Activated T-cell treated with anti-CD3 and anti-CD28 coated beads for 1 hour (primary cell): ENCODE data around the gene KRTAP13-3.

Source experiments
- DNase-seq: peaks from one replicate; pipeline ENCODE4 v3.0.0-alpha.2; 2020; ENCODE audit warnings: low read depth

KRTAP13-3 gene, protein sequence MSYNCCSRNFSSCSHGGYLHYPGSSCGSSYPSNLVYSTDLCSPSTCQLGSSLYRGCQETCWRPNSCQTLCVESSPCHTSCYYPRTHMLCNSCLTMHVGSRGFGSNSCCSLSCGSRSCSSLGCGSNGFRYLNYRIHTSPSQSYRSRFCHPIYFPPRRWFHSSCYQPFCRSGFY

DNA sequence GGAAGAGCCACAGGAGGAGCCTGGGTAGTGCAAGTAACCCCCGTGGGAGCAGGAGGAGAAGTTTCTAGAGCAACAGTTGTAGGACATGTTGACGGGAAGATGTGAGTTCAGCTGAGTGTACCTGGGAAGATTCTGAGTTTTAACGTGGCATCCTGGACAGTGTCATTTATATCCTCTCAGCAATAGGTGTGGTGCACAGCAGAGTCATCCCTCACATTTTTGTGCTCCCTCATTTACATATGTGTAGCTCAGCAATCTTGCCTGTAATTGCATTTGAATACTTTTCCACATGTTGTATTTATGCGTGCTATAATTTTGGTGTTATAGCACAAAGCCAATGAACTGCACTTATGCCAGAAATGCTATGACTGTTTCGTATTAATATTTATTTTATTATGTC lies at the start of gene KRTAP13-3:
TSS of gene KRTAP13-3 (minus strand) at position 101 of the 400 bp plus-strand sequence. CDS start at position 87, 14 bp downstream.
- DNase-seq: no peak

DNA sequence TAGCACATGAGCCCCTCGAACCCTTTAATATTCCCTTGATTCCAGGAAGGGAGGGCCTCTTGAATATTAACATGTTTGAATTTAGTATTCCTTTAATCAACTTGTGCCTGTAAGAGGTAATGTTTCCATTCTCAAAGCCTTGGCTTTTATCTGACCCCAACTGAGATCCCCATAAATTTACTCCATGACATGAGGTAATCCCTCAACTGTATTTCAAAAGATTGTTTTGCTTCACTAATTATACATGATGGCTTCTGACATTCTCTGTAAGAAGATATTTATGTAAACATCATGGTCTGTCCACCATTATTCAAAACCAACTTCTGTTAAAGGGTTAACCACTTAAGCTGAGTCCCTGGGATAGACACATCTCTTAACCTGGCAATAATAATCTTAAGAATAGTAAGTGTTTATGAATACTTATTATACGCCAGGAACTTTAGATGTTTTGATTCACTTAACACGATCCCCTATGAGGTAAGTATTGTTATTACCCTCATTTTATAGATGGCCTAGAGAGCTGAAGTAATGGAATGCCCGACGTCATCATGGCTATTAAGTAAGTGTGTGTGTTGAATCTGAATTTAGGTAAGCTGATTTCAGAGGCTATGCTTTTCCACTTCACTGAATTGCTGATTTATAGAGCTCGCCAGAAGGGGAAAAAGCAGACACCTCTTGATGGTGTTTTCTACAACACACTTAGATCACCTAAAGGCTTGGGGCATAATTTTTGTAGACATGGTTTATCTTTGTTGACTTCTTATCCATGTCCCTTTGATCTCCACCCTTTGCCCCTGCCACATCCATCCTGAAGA lies 43.4 kb upstream of the KRTAP13-3 start:
- DNase-seq: no peak

DNA sequence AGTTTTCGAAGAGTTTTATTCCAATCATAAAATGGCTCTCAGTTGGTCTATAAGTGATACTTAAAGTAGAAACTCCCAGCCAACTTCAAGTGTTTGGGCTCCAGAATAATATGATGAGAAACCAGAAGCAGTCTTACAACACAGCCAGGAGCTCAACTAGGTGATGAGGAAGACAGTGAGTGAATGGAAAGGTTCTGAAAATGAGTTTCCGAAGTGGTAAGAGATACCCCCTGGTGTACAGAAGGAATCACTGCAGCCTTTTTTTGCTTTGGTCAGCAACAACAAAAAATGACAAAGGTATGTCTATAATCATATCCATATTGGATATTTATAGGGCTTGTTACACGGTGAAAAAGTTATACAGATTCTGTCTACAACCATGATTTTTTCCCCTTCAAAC lies 38.0 kb upstream of the KRTAP13-3 start:
- no peak for DNase-seq

DNA sequence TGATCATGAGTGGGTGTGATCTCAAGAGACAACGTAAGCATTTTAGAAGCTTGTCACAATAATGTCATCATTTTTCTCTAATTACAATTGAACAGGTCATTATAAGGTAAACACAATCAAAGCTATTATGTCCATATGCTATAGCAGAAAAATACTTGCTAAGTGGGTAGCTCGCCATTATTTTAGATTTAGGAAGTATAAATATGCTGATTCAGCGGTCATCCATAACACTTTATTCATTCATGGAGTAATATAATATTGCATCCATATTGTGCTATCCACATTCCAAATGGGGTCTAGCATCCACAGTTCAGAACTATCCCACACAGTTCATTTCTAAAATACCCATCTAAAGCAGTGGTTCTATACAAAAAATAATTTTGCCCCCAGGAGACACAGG lies 22.8 kb upstream of the KRTAP13-3 start:
- no peak for DNase-seq

DNA sequence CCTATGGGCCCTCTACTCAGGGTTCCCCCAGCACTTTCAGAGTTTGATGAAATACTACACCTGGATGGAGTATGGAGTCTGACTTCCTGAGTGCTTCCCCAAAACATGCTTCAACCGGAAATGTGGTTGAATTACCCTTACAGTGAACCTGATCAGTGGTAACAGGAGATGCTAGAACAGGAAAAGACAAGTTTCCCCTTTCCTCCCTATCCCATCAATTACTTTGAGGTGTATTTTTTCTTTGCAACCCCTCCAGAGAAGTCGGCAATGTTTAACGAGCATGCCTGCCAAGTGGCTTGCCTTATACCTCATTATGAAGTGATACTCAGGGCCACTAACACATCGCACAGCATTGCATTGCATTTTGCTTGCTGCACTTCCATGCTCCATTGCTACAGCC lies 21.3 kb upstream of the KRTAP13-3 start:
- no peak for DNase-seq

DNA sequence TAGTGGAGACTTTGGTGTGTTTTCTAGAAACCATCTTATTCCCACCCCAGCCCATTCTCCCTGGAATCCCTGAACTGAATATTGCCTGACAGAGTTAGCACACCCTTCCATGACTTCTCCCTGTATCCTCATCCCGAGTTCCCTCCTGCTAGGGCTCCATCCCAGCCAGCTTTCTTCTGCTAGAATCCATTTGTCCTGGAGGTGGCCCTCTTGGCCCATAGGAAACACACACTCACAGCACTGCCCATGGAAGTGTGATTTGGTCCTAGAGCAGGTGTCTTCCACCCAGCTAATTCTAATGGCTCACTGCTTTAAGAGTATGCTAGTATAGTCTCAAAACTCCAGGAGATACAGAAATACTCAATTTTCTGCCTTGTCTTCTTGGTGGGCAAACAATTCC lies 18.5 kb upstream of the KRTAP13-3 start:
- no peak for DNase-seq

DNA sequence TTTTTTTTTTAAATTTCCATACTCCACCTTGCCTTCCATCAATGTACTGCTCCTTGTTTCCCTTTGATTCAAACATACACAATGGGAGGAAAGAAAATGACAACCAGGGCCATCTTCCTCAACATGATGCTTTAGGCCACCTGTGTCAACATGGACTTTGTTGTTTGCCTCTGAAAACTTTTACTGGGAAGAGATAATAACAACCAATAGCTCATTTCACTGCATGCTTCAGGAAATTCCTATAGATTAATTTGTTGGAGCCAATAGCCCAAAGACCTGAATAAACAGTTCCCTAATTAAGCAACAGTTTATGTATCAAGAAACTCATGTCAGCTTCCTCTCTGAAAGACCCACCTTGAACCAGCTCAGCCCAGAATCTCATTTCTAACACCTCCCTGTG lies 17.5 kb upstream of the KRTAP13-3 start:
- no peak for DNase-seq

DNA sequence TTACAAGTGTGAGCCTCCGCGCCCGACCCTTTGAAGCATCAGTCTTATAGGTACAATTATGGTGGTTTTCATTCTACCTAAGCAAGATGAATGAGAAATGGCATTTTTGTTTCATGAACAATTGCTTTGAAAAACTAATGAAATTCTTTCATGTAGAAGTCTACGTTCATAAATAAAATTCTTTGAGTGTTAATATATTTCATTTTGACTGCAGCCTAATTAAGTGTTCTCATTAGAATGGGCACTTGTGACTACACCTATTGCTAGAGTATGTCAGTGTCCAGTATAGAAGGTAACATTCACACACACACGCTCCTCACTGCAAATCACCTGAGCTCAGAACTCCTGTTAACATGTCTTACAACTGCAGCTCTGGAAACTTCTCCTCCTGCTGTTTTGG lies 14.2 kb upstream of the KRTAP13-3 start, which contains the start of gene KRTAP15-1:
TSS of gene KRTAP15-1 (plus strand) at position 301 of the 400 bp plus-strand sequence. CDS start at position 354, 53 bp downstream.
- no peak for DNase-seq

DNA sequence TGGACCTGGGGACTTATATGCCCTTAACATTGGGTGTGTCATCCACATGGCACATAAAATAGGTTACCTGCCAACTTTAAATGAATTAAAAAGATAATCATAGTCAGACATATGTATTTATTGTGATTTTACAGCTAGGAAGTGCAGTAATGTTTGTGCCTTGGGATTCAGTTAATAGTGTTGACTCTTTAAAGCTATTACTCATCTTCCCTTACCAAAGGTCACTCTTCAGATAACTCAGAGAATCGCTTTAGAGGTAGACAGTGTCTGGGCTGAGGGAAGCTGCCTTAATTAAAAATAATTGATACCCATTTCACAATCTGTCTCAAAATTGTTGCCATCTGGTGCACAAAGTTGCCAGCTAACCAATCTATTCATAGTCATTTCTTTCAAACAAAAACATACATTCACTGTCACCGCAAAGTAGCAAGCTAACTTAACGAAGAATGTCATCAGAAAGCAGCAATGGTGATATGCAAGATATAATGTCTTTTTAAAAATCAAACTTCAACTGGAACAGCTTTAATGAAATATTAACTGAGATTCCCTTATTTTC lies 11.4 kb upstream of the KRTAP13-3 start:
- DNase-seq: no peak

DNA sequence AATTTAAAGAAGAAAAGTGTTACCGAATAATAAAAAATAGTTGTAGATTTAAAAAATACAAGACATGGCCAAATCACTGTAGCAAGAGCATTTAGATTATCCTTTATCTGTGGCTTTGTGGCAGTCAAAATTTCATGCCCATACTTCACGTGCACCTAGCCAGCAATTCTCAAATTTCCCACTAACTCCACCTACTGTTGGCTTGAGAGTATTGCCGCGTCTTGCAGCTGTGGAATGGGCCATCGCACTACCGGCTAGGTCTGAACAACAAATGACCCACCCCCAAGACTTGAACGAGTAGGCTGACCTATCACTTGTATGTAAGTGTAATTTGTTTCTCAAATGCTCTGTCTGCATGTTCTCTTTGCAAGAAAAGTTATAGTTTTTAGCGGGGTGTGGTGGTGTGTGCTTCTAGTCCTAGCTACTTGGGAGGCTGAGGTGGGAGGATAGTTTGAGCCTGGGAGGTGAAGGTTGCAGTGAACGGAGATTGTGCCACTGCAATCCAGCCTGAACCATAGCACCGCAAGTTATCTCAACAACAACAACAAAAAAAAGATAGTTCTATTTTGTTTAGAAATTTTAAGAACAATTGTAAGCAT lies 8.4 kb upstream of the KRTAP13-3 start:
- DNase-seq: no peak

DNA sequence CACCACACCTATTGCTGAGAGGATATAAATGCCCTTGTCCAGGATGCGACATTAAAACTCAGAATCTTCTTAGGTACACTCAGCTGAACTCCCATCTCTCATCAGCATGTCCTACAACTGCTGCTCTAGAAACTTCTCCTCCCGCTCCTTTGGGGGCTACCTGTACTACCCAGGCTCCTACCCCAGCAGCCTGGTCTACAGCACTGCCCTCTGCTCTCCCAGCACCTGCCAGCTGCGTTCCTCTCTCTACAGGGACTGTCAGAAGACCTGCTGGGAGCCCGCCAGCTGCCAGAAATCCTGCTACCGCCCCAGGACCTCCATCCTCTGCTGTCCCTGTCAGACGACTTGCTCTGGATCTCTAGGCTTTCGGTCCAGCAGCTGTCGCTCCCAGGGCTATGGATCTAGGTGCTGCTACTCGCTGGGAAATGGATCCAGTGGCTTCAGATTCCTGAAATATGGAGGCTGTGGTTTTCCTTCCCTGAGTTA lies 4.5 kb upstream of the KRTAP13-3 start, which contains the start of gene KRTAP13-4:
TSS of gene KRTAP13-4 (plus strand) at position 51 of the 486 bp plus-strand sequence. CDS start at position 107, 56 bp downstream.
- no peak for DNase-seq

DNA sequence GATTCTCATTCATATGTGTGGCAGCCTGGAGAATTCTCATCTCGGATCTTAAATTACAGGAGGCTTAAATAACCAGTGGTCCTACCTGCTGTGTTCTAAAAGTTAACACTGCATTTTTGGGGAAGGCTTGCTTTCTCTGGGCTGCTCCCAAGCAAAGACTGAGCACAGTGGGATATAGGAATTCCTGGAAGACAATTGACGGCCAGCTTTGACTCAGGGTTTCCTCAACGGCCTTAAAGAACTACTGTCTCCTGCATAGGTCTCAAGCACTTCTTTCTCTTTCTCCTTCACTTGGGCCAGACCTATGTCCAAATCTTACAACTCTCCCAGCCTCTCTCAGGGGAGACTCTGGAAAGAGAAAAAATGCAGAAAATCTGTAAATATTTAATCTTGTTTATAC lies 1.0 kb upstream of the KRTAP13-3 start:
- no peak for DNase-seq

DNA sequence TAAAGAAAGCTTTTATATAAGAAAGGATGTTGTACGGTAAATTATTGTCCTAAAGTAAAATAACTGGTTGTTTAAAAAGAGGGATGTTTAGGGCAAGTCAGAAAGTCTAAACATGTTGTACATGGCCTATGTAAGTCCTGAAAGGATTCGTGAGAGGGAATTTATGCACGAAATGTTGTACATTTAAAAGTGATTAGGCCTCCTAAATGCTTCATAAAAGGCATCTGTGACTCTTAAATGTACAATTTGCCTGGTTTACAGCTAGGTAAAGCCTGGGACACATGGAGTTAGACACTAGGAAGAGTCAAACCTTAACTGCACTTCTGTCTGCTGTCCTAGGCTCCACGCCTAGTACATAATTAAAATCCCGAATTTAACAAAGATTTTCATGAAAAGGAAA lies 9.7 kb downstream of the KRTAP13-3 start:
- no peak for DNase-seq

DNA sequence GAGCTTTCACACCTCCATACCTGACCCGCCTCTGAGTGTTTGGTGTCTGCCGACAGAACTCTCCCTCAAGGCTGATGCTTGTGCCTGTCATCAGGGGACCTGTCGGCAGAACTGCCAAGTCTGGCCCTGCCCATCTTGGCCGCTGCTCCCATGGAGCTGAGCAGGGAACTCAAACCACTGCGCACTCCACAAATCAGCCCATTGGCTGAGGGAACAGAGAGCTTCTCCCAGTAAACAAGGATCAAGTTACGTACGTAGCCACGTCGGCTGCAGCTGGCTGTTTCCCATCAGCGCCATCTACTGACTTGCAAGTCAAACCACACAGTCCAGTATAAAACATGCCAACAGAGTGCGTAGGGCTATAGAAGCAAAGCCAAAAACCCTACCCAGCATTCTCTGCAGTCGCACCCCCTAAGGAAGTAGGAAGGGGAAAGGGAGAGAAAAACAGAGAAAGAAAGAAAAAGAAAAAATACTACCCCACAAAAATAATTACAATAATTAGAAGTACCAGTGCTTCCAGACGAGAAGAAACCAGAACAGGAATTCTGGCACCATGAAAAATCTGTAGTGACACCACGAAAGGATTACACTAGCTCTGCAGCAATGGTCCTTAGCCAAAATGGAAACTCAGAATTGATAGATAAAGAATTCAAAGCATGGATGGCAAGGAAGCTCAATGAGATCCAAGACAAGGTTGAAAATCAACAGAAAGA lies 16.8 kb downstream of the KRTAP13-3 start:
- no peak for DNase-seq

DNA sequence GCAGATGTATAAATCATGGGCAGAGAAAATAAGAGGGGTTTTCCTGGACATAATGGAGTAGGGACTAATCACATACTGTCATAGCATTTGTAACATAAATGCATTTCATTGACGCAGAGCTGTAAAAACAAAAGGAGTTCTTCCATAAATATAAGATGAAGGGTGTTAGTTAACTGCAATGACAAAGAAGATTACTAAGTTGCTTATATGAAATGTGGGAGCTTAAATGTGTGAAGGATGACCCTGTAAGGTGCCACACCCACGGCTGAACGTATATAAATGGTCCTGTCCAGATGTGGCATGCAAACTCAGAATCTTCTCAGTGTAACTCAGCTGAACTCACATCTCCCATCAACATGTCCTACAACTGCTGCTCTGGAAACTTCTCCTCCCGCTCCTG lies 30.0 kb downstream of the KRTAP13-3 start, which contains the start of gene KRTAP13-1:
TSS of gene KRTAP13-1 (plus strand) at position 301 of the 400 bp plus-strand sequence. CDS start at position 357, 56 bp downstream.
- DNase-seq: no peak

DNA sequence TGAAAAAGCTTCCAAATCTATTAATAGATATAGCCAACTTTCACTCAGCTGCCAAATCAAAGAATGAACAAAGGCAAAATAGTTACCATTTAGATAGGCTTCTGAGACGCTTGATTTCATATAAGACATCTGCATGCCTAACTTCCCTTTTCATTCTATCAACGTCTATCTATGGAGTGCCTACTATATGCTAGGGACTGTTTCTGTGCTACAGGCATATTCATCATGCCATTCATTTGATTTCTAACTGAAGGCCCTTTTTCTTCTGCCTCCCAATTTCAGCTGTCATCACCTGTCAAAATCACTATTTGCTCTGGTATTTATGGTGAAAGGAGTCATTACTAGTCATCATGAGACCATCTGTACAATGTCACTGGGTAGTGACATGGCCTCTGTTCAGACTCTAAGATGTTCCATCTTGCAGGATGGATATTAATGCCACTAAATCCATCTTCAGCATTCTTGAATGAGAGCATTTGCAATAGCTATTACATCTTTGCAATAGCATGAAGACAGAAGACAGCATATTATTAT lies 34.2 kb downstream of the KRTAP13-3 start:
- no peak for DNase-seq

DNA sequence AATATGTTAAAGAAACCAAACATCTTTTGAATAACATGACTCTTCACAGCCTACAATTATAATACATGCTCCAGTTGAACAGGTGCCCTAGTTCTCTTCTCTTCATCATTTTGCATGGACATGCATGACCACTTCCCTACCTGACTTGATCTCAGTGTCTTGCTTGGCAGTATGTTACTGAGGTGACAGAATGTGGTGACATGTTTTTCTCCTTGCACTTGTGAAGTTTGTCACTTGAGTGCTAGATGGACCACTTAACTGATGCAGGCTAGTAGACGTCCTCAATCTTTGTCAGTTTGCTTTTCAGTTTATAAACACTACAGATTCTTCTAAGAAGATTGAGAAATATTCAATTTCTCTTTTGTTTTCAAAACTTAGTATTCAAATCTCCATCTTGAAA lies 43.5 kb downstream of the KRTAP13-3 start:
- no peak for DNase-seq
